NCI-H2107 (cell line): Measurements from ENCODE around the gene WBP4.

Experiments used
- DNase-seq: peaks from one replicate; lab custom pipeline; 2025; lab: John Stamatoyannopoulos, UW

The WBP4 gene

GRCh38 chr13:41048640-41049039, 12.7 kb upstream of the WBP4 start:
- no peak for DNase-seq

- no peak for DNase-seq
Measured at GRCh38 chr13:41049480-41050440, 11.5 kb upstream of the WBP4 start.

GRCh38 chr13:41052441-41052840, 8.9 kb upstream of the WBP4 start:
- DNase-seq: no peak

GRCh38 chr13:41053384-41053826, 7.9 kb upstream of the WBP4 start:
- DNase-seq: no peak

GRCh38 chr13:41054212-41054877, 7.0 kb upstream of the WBP4 start:
- DNase-seq: peak; percentile 8

- no peak for DNase-seq
Measured at GRCh38 chr13:41054919-41055619, 6.2 kb upstream of the WBP4 start.

- DNase-seq: no peak
Measured at GRCh38 chr13:41056194-41056593, 5.1 kb upstream of the WBP4 start.

GRCh38 chr13:41056826-41057711, 4.2 kb upstream of the WBP4 start:
- DNase-seq: no peak

- no peak for DNase-seq
Measured at GRCh38 chr13:41058295-41059070, 2.8 kb upstream of the WBP4 start.

- no peak for DNase-seq
Measured at GRCh38 chr13:41059456-41060081, 1.7 kb upstream of the WBP4 start.

GRCh38 chr13:41060082-41060723, 1.1 kb upstream of the WBP4 start:
- DNase-seq: peak; percentile 57

GRCh38 chr13:41060724-41061074, 610 bp upstream of the WBP4 start:
- peak; percentile 57 for DNase-seq

- peak; percentile 17 for DNase-seq
Measured at GRCh38 chr13:41061914-41062837, 867 bp downstream of the WBP4 start.

- DNase-seq: no peak
Measured at GRCh38 chr13:41064493-41064892, 3.2 kb downstream of the WBP4 start.

GRCh38 chr13:41065078-41065477, 3.8 kb downstream of the WBP4 start:
- DNase-seq: no peak

GRCh38 chr13:41074523-41074922, 13.2 kb downstream of the WBP4 start:
- DNase-seq: no peak

GRCh38 chr13:41075034-41075433, 13.7 kb downstream of the WBP4 start:
- DNase-seq: no peak

GRCh38 chr13:41075485-41075884, 14.2 kb downstream of the WBP4 start:
- DNase-seq: no peak

- DNase-seq: no peak
Measured at GRCh38 chr13:41077475-41077874, 16.2 kb downstream of the WBP4 start.
